Endothelial cell of umbilical vein (primary cell): ENCODE results near the gene KLF17. TPM values are rescaled to one million over a fixed set of nuclear protein-coding genes. Genes with fewer than 3 reads are reported as not detected.
A peak's percentile ranks its signal among the peaks of the same experiment; 100 is the strongest.

Experiments
- BruUV-seq: library from RNA; stranded (reverse); fragments of 400-500 nt; replicated peaks from 2 replicates; lab custom pipeline; 2021; lab: Mats Ljungman, UMichigan
- CTCF ChIA-PET: fragments of 300-600, 350-600 bp; sonication (Branson Sonifier 250); formaldehyde crosslinking; loops from one replicate; lab custom pipeline; 2021; ENCODE audit warnings: antibody characterized with exemption, inconsistent platforms; lab: Charles Lee
- POLR2A ChIA-PET: fragments of 300-600, 350-600 bp; sonication (Branson Sonifier 250); formaldehyde crosslinking; loops from one replicate; lab custom pipeline; 2021; ENCODE audit warnings: antibody characterized with exemption, inconsistent platforms; lab: Charles Lee
- DNase-seq: peaks from one replicate; pipeline ENCODE4 v3.0.0-alpha.2; 2011; ENCODE audit warnings: low read depth, low spot score
- FAIRE-seq: peaks from 2 replicates; lab custom pipeline; 2011; peaks lifted over from hg19 to GRCh38; lab: Jason Lieb, UNC
- H2AFZ ChIP-seq: 2 replicates; pipeline ENCODE4 v1.6.0; 2012; ENCODE audit warnings: low read depth, low read length, control low read depth, inconsistent platforms
- H3K27ac ChIP-seq: 2 replicates; pipeline ENCODE4 v1.5.1; 2011; ENCODE audit warnings: low read depth, mild to moderate bottlenecking, control low read depth, low read length, moderate library complexity; ENCODE audit not compliant: insufficient read depth
- H3K27me3 ChIP-seq, 2 experiments: 2 replicates each; pipeline versions ENCODE4 v1.6.0 to v1.6.1; 2011; ENCODE audit warnings: low read length in 2 of 2, mixed read lengths in 1 of 2; ENCODE audit not compliant: control insufficient read depth in 2 of 2, insufficient read depth in 2 of 2
- H3K36me3 ChIP-seq, 2 experiments: 2 replicates in 1 of 2; 3 replicates in 1 of 2; pipeline ENCODE4 v1.5.1; 2011; ENCODE audit warnings: low read length in 2 of 2, mild to moderate bottlenecking in 1 of 2, moderate library complexity in 1 of 2; ENCODE audit not compliant: control insufficient read depth in 2 of 2, insufficient read depth in 2 of 2; ENCODE audit errors: extremely low read depth in 1 of 2
- H3K4me1 ChIP-seq: 3 replicates; pipeline ENCODE4 v1.5.1; 2011; ENCODE audit warnings: mild to moderate bottlenecking, low read length; ENCODE audit not compliant: control insufficient read depth, insufficient read depth; ENCODE audit errors: extremely low read depth
- H3K4me2 ChIP-seq: 2 replicates; pipeline ENCODE4 v1.6.1; 2011; ENCODE audit warnings: low read length, control low read depth, mixed read lengths; ENCODE audit not compliant: insufficient read depth
- H3K4me3 ChIP-seq, 3 experiments: fragments of 200-600 bp in 1 of 3; sonication (generic), shearing (Covaris generic) in 1 of 3; replicated peaks in 1 of 3; 2 replicates each; pipeline ENCODE4 v1.5.1; 2011 to 2016; ENCODE audit warnings: control low read depth in 3 of 3, low read length in 3 of 3, mild to moderate bottlenecking in 2 of 3, inconsistent platforms in 1 of 3, low read depth in 1 of 3, moderate library complexity in 1 of 3; ENCODE audit not compliant: insufficient read depth in 1 of 3
- H3K79me2 ChIP-seq: 2 replicates; pipeline ENCODE4 v1.6.0; 2012; ENCODE audit warnings: low read length, inconsistent platforms; ENCODE audit not compliant: control insufficient read depth, insufficient read depth
- H3K9ac ChIP-seq: replicated peaks from 2 replicates; pipeline ENCODE3; 2011; ENCODE audit warnings: low read length, control low read depth; ENCODE audit not compliant: insufficient read depth; ENCODE audit errors: extremely low read depth
- H3K9me1 ChIP-seq: replicated peaks from 3 replicates; pipeline ENCODE4 v1.6.0; 2011; ENCODE audit warnings: mild to moderate bottlenecking, low read length; ENCODE audit not compliant: control insufficient read depth, insufficient read depth; ENCODE audit errors: extremely low read depth
- H3K9me3 ChIP-seq: replicated peaks from 2 replicates; pipeline ENCODE4 v1.5.1; 2012; ENCODE audit warnings: low read length, inconsistent platforms; ENCODE audit not compliant: control insufficient read depth, insufficient read depth
- H4K20me1 ChIP-seq: replicated peaks from 2 replicates; pipeline ENCODE3; 2011; ENCODE audit warnings: mild to moderate bottlenecking, low read length; ENCODE audit not compliant: control insufficient read depth, insufficient read depth; ENCODE audit errors: extremely low read depth
- EZH2 ChIP-seq: IDR thresholded peaks from 2 replicates; pipeline ENCODE4 v1.6.1; 2012; ENCODE audit warnings: borderline replicate concordance, low read depth, mild to moderate bottlenecking, moderate library complexity, low read length, inconsistent platforms; ENCODE audit not compliant: severe bottlenecking
- FOS ChIP-seq: IDR thresholded peaks from 2 replicates; pipeline ENCODE4 v1.6.1; 2011; ENCODE audit warnings: mild to moderate bottlenecking, low read length, moderate library complexity, borderline replicate concordance; ENCODE audit not compliant: insufficient read depth
- GATA2 ChIP-seq: IDR thresholded peaks from 2 replicates; pipeline ENCODE4 v1.7.0; 2011; ENCODE audit warnings: low read depth, mild to moderate bottlenecking, moderate library complexity, mixed read lengths, low read length; ENCODE audit not compliant: insufficient read length, insufficient read depth
- JUN ChIP-seq: IDR thresholded peaks from 2 replicates; pipeline ENCODE4 v1.6.1; 2011; ENCODE audit warnings: borderline replicate concordance, low read depth; ENCODE audit not compliant: insufficient read length, insufficient read depth
- MAX ChIP-seq: IDR thresholded peaks from 2 replicates; pipeline ENCODE4 v1.6.1; 2011; ENCODE audit not compliant: insufficient read depth, insufficient read length
- MYC ChIP-seq: IDR thresholded peaks from one replicate; pipeline ENCODE4 v1.6.1; 2011; ENCODE audit warnings: mild to moderate bottlenecking, low read depth, low read length
- POLR2A ChIP-seq: IDR thresholded peaks from 2 replicates; pipeline ENCODE4 v1.6.1; 2012; ENCODE audit warnings: low read depth, mild to moderate bottlenecking, control low read depth, low read length
- POLR2AphosphoS5 ChIP-seq: IDR thresholded peaks from 2 replicates; pipeline ENCODE4 v1.6.1; 2012; ENCODE audit warnings: low read depth, mild to moderate bottlenecking, control low read depth, low read length, moderate library complexity; ENCODE audit not compliant: insufficient read depth
- dilution Hi-C: fragments of 300-500 bp; cut with MboI; formaldehyde crosslinking; loops from one replicate; pipeline ENCODE4 v1.15.0; 2019; ENCODE audit warnings: low sequenced_read_pairs; ENCODE audit not compliant: extremely low pct_ligation_motif_present
- intact Hi-C: fragments of 100-400 bp; cut with micrococcal nuclease; formaldehyde crosslinking; loops from one replicate; pipeline ENCODE4 v1.10.0; 2022
- polyA plus RNA-seq, 4 experiments: library from polyadenylated mRNA; depleted of rRNA in 3 of 4; stranded (reverse) in 3 of 4; unstranded in 1 of 4; fragments of >200 nt; gene quantifications; 2 replicates each; pipeline versions ENCODE4 v1.2.1 to v1.2.3, GENCODE V29; 2011 to 2012; ENCODE audit warnings: missing spikeins in 1 of 4
- total RNA-seq: library from RNA; stranded (reverse); gene quantifications from 2 replicates; pipeline ENCODE4 v1.2.3, GENCODE V29; 2021
- TF ChIP-seq, protein P1 (sequence below), 2 donors: IDR thresholded peaks; 1 replicate in 1 of 2; 2 replicates in 1 of 2; pipeline ENCODE4 v1.5.1; 2011; ENCODE audit warnings: low read length in 2 of 2, mild to moderate bottlenecking in 2 of 2, moderate library complexity in 2 of 2, control low read depth in 1 of 2, inconsistent platforms in 1 of 2, low read depth in 1 of 2; ENCODE audit not compliant: insufficient read depth in 1 of 2; ENCODE audit errors: extremely low read depth in 1 of 2

Gene KLF17
- total and polyA plus RNA-seq, 2 donors (not counting 3 experiments of a cell fraction or from before 2014, with no cell fraction given) = not detected

GRCh38 chr1:44086692-44087474 lies 31.7 kb upstream of the KLF17 start:
- H3K79me2 ChIP-seq = no peaks in the 10 kb centered on the region
- H2AFZ ChIP-seq = no peak overlapping the region
- H3K9me3 ChIP-seq = no peaks in the 10 kb centered on the region
- FAIRE-seq (peak; percentile 21), DNase-seq (no peak)
- TF ChIP-seq GATA2 = no peak
- no peak for TF ChIP-seq POLR2AphosphoS5
- no peak for TF ChIP-seq EZH2
- no peak for TF ChIP-seq MAX
- no peak for TF ChIP-seq POLR2A
- TF ChIP-seq MYC = no peak
- TF ChIP-seq JUN = no peak
- TF ChIP-seq, protein P1, sequence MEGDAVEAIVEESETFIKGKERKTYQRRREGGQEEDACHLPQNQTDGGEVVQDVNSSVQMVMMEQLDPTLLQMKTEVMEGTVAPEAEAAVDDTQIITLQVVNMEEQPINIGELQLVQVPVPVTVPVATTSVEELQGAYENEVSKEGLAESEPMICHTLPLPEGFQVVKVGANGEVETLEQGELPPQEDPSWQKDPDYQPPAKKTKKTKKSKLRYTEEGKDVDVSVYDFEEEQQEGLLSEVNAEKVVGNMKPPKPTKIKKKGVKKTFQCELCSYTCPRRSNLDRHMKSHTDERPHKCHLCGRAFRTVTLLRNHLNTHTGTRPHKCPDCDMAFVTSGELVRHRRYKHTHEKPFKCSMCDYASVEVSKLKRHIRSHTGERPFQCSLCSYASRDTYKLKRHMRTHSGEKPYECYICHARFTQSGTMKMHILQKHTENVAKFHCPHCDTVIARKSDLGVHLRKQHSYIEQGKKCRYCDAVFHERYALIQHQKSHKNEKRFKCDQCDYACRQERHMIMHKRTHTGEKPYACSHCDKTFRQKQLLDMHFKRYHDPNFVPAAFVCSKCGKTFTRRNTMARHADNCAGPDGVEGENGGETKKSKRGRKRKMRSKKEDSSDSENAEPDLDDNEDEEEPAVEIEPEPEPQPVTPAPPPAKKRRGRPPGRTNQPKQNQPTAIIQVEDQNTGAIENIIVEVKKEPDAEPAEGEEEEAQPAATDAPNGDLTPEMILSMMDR (IDR thresholded peaks at IDR 0.05; ENCODE audit: extremely low read depth in 1 of 2, insufficient read depth in 1 of 2, low read depth in 1 of 2, low read length in 2 of 2) = no peak
- no peak for TF ChIP-seq FOS
- H3K9me1 ChIP-seq = no peaks in the 10 kb centered on the region
- H3K27me3 ChIP-seq = peaks cover 1 to 6% of the 10 kb centered on the region in 2 experiments
- ChIA-PET POLR2A (no interaction called here), CTCF (interaction anchor here (1.6 to 2.7 kb wide), 2 partner anchors 8 to 39 kb away, joined by 4 to 10 read pairs; no protein-coding TSS in a partner anchor)
- no peak overlapping the region for H3K27ac ChIP-seq
- no peak overlapping the region for H3K4me2 ChIP-seq
- dilution Hi-C loops (no loop called here), intact Hi-C loops (loop anchor here (10.0 kb wide), 1 partner anchor 98 kb away; no protein-coding TSS in a partner anchor)
- no peaks in the 10 kb centered on the region for H4K20me1 ChIP-seq
- H3K9ac ChIP-seq = no peak overlapping the region
- H3K4me1 ChIP-seq = no peaks in the 10 kb centered on the region
- BruUV-seq = no TSS peak
- H3K36me3 ChIP-seq = no peaks in the 10 kb centered on the region
- H3K4me3 ChIP-seq = no peak overlapping the region
